GM19463 (cell line): ENCODE measurements around the gene MAG.

Experiments used
- ATAC-seq: cut with Tn5 transposase; IDR thresholded peaks from one replicate; pipeline ENCODE4 v1.9.1; 2021; ENCODE audit warnings: mild to moderate bottlenecking, moderate library complexity; ENCODE audit not compliant: unreplicated experiment

MAG gene

GRCh38 chr19:35296644-35297514, 4.9 kb downstream of the MAG start:
- ATAC-seq, result no peak

DNA sequence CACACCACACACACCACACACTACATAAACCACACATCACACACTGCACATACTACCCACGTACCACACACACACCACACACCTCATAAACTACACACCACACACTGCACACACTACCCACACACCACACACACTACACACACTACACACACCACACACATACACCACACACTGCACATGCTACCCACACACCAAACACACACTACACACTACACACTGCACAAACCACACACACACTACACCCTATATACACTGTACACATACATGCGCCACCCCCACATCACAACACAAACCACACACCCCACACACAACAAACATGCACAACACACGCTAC, 5.5 kb downstream of the MAG start:
- ATAC-seq, result no peak

DNA sequence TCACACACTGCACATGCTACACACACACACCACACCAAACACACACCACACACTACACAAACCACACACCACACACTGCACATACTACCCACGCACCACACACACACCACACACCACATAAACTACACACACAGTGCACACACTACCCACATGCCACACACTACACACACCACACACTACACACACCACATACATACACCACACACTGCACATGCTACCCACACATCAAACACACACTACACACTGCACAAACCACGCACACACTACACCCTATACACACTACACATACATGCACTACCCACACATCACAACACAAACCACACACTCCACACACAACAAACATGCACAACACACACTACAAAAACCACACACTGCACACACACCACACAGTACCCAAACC, 6.0 kb downstream of the MAG start:
- ATAC-seq, result no peak

DNA sequence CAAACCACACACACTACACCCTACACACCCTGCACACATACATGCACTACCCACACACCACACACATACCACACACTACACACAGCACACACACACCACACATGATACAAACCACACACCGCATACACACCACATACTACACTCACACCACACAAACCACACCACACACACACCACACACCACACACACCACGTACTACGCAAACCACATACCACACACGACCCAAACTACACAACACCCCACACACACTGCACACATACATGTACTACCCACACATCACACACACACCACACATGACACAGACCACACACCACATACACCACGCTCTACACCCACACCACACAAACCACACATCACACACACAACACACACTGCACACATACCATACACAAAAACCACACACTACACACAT, 6.6 kb downstream of the MAG start:
- ATAC-seq, result no peak

DNA sequence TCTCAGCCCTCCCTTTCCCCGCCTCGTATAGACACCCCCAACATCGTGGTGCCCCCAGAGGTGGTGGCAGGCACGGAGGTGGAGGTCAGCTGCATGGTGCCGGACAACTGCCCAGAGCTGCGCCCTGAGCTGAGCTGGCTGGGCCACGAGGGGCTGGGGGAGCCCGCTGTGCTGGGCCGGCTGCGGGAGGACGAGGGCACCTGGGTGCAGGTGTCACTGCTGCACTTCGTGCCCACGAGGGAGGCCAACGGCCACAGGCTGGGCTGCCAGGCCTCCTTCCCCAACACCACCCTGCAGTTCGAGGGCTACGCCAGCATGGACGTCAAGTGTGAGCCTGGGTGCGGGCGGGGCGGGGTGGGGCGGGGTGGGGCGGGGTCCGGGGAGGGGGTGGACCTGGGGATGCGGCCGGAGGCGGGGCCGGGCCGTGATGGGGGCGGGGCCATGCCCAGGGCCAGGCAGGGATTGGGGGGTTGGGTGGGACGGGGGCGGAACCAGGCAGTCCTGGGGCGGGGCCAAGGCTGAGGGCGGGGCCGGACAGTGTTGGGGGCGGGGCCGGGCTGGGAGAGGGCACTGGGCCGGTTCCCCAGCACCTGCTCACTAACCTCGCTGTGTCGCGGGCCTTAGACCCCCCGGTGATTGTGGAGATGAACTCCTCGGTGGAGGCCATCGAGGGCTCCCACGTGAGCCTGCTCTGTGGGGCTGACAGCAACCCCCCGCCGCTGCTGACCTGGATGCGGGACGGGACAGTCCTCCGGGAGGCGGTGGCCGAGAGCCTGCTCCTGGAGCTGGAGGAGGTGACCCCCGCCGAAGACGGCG, 7.8 kb downstream of the MAG start:
- no peak for ATAC-seq

- ATAC-seq, result no peak
Observed at GRCh38 chr19:35300339-35300649, 8.3 kb downstream of the MAG start.

GRCh38 chr19:35301961-35302360, 10.0 kb downstream of the MAG start:
- ATAC-seq, result no peak

DNA sequence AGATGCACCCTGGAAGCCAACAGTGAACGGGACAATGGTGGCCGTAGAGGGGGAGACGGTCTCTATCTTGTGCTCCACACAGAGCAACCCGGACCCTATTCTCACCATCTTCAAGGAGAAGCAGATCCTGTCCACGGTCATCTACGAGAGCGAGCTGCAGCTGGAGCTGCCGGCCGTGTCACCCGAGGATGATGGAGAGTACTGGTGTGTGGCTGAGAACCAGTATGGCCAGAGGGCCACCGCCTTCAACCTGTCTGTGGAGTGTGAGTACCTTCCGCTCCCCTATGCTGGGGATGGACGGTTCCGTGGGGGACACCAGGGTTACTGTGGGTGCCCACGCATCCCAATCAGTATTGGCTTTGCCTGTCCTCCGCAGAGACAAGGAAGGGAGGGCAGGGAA, 10.5 kb downstream of the MAG start:
- no peak for ATAC-seq

GRCh38 chr19:35303357-35303915, 11.5 kb downstream of the MAG start:
- no peak for ATAC-seq

DNA sequence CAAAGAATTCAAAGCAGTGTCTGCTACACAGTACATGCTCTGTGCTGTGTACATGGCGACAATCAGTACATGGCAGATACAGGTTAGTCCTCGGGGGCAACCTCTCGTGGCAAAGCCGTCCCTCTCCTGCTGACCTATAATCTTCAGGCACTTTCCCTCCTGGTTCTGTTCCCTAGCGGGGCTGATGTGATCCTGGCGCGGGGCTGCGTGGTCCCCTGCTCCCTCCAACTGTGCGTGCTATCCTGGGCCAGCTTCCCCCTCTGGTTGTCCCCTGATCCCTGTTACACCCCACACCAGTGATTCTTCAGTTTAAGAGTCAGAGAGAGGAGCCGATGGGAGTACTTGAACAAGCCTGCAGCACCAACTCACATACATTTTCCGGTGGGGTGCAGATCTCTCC, 12.1 kb downstream of the MAG start:
- no peak for ATAC-seq

GRCh38 chr19:35305181-35305580, 13.2 kb downstream of the MAG start:
- no peak for ATAC-seq

GRCh38 chr19:35306473-35307246, 14.7 kb downstream of the MAG start:
- no peak for ATAC-seq

DNA sequence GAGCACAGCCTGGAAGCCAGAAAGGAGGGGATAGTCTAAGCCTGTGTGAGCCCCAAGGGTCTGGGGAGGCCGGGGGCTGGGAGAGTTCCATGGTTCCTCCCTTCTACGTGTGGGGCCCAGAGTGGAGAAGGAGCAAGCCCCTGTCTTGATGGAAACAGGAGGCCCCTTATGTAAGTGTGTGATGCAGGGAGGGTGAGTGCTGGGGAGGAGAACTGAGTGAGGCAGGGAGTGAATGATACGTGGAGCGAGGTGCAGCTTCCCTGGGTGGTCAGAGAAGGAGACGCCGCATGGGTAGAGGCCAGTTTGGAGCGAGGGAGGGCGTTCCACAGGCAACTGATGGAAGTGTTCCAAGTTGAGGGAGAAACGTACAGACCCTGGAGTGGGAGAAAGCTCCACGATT, 16.0 kb downstream of the MAG start:
- ATAC-seq, result no peak

GRCh38 chr19:35308910-35309309, 16.9 kb downstream of the MAG start:
- no peak for ATAC-seq

GRCh38 chr19:35309481-35310279, 17.7 kb downstream of the MAG start:
- ATAC-seq, result no peak

DNA sequence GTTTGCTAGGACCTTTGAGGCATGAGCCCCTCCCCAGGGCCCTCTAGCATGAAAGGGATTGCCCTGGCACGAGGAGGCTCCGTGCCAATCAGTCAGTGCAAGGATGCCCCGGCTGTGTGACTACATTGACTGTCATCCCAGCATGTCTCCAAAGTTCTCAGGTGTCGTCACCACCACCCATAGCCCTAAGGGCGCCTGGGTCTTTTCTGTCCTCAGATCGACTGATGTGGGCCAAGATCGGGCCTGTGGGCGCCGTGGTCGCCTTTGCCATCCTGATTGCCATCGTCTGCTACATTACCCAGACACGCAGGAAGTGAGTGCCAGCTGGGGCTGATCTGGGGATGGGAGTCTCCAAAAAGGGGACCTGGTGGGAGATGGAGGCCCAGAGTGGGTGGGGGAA, 18.4 kb downstream of the MAG start:
- no peak for ATAC-seq

- ATAC-seq, result no peak
Observed at GRCh38 chr19:35310811-35311465, 19.0 kb downstream of the MAG start.

- ATAC-seq, result no peak
Observed at GRCh38 chr19:35311901-35312665, 20.1 kb downstream of the MAG start.

DNA sequence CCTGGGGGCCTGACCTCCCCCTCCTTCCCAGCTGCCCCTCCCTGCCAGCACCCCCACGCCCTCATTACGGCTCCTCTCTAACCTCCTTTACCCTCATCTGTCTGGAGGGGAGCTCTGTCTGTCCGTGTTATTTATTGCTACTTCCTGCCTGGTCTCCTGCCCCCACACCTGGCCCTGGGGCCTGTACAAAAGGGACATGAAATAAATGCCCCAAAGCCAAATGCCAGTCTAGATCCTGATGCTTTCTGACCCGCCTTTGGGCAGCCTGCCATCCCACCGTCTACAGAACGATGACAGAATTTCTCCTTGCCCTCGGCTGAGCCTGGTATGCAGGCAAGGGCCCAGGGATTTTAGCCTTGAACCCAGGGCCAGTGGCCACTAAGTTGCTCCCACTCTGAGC, 21.6 kb downstream of the MAG start:
- ATAC-seq, result no peak
